IMR-90 (cell line): Measurements from ENCODE around the gene ATP23. TPM values are rescaled to one million over a fixed set of nuclear protein-coding genes. Genes with fewer than 3 reads are reported as not detected.

Source experiments
- ATAC-seq: fragments of 200-7000 bp; cut with Tn5 transposase; 2 replicates; pipeline ENCODE4 v1.9.1; 2020; ENCODE audit warnings: low read depth, mild to moderate bottlenecking, moderate library complexity
- BruUV-seq: library from RNA; stranded (reverse); fragments of 400-500 nt; replicated peaks from 2 replicates; lab custom pipeline; 2021; lab: Mats Ljungman, UMichigan
- CTCF ChIA-PET: fragments of 300-600 bp; formaldehyde crosslinking; extraction: SDS; loops from one replicate; lab custom pipeline; 2021; ENCODE audit warnings: antibody characterized with exemption; lab: Yijun Ruan, JAX
- POLR2A ChIA-PET: fragments of 300-600 bp; sonication (Branson Sonifier 250); formaldehyde crosslinking; loops from one replicate; lab custom pipeline; 2022; ENCODE audit warnings: antibody characterized with exemption; ENCODE audit not compliant: unreplicated experiment; lab: Charles Lee
- DNase-seq: peaks from one replicate; pipeline ENCODE4 v3.0.0; 2013
- H2AFZ ChIP-seq: replicated peaks from 2 replicates; pipeline ENCODE3; 2013; ENCODE audit warnings: low read length, mild to moderate bottlenecking; ENCODE audit not compliant: poor library complexity
- H2AK5ac ChIP-seq: 2 replicates; pipeline ENCODE4 v1.6.1; 2013; ENCODE audit warnings: low read depth, low read length, inconsistent platforms
- H2AK9ac ChIP-seq: replicated peaks from 2 replicates; pipeline ENCODE3; 2013; ENCODE audit warnings: mild to moderate bottlenecking, low read depth, low read length, moderate library complexity; ENCODE audit not compliant: poor library complexity
- H2BK120ac ChIP-seq: 2 replicates; pipeline ENCODE4 v1.6.1; 2013; ENCODE audit warnings: low read depth, low read length, inconsistent platforms
- H2BK15ac ChIP-seq: 3 replicates; pipeline ENCODE4 v1.6.1; 2013; ENCODE audit warnings: low read depth, low read length, inconsistent platforms
- H2BK20ac ChIP-seq: 2 replicates; pipeline ENCODE4 v1.6.1; 2013; ENCODE audit warnings: low read depth, mild to moderate bottlenecking, inconsistent platforms, low read length, moderate library complexity
- H2BK5ac ChIP-seq: 2 replicates; pipeline ENCODE4 v1.6.1; 2013; ENCODE audit warnings: mild to moderate bottlenecking, low read depth, low read length, inconsistent platforms; ENCODE audit not compliant: poor library complexity, severe bottlenecking
- H3K14ac ChIP-seq: replicated peaks from 2 replicates; pipeline ENCODE4 v1.6.1; 2013; ENCODE audit warnings: low read depth, low read length, inconsistent platforms
- H3K18ac ChIP-seq: 2 replicates; pipeline ENCODE4 v1.6.1; 2013; ENCODE audit warnings: low read depth, low read length, control low read depth
- H3K23ac ChIP-seq: 2 replicates; pipeline ENCODE4 v1.6.1; 2013; ENCODE audit warnings: low read depth, low read length, inconsistent platforms
- H3K27ac ChIP-seq: 2 replicates; pipeline ENCODE4 v1.5.1; 2013; ENCODE audit warnings: mild to moderate bottlenecking, control low read depth, low read length; ENCODE audit not compliant: insufficient read depth
- H3K27me3 ChIP-seq: 2 replicates; pipeline ENCODE4 v1.6.1; 2013; ENCODE audit warnings: low read length; ENCODE audit not compliant: control insufficient read depth, insufficient read depth
- H3K36me3 ChIP-seq: 2 replicates; pipeline ENCODE4 v1.6.1; 2013; ENCODE audit warnings: low read length, mixed read lengths; ENCODE audit not compliant: control insufficient read depth, insufficient read depth
- H3K4ac ChIP-seq: 2 replicates; pipeline ENCODE4 v1.6.1; 2013; ENCODE audit warnings: low read depth, low read length, inconsistent platforms
- H3K4me1 ChIP-seq: 2 replicates; pipeline ENCODE4 v1.6.1; 2013; ENCODE audit warnings: low read length, mixed read lengths; ENCODE audit not compliant: control insufficient read depth, insufficient read depth
- H3K4me2 ChIP-seq: 2 replicates; pipeline ENCODE4 v1.6.1; 2013; ENCODE audit warnings: low read depth, mild to moderate bottlenecking, control low read depth, low read length, moderate library complexity
- H3K4me3 ChIP-seq: 2 replicates; pipeline ENCODE4 v1.5.1; 2013; ENCODE audit warnings: low read depth, mild to moderate bottlenecking, control low read depth, low read length, moderate library complexity; ENCODE audit not compliant: insufficient read depth
- H3K56ac ChIP-seq: 2 replicates; pipeline ENCODE4 v1.6.1; 2013; ENCODE audit warnings: low read length, inconsistent platforms; ENCODE audit not compliant: insufficient read depth; ENCODE audit errors: extremely low read depth
- H3K79me1 ChIP-seq, 2 experiments: 2 replicates each; pipeline ENCODE4 v1.6.1; 2013; ENCODE audit warnings: low read length in 2 of 2, inconsistent platforms in 1 of 2, low read depth in 1 of 2
- H3K9ac ChIP-seq: 2 replicates; pipeline ENCODE4 v1.6.1; 2013; ENCODE audit warnings: low read depth, low read length, control low read depth
- H3K9me1 ChIP-seq: 2 replicates; pipeline ENCODE4 v1.6.1; 2013; ENCODE audit warnings: low read length, inconsistent platforms; ENCODE audit not compliant: insufficient read depth
- H3K9me3 ChIP-seq: 2 replicates; pipeline ENCODE4 v1.6.1; 2013; ENCODE audit warnings: low read length; ENCODE audit not compliant: control insufficient read depth, insufficient read depth
- H4K20me1 ChIP-seq: 2 replicates; pipeline ENCODE4 v1.6.1; 2013; ENCODE audit warnings: low read length, inconsistent platforms; ENCODE audit not compliant: insufficient read depth
- H4K5ac ChIP-seq: 2 replicates; pipeline ENCODE4 v1.6.1; 2013; ENCODE audit warnings: mild to moderate bottlenecking, low read depth, low read length, control low read depth
- H4K8ac ChIP-seq, 2 experiments: 2 replicates each; pipeline ENCODE4 v1.6.1; 2013; ENCODE audit warnings: low read depth in 2 of 2, low read length in 2 of 2, control low read depth in 1 of 2, inconsistent platforms in 1 of 2
- H4K91ac ChIP-seq: 2 replicates; pipeline ENCODE4 v1.6.1; 2013; ENCODE audit warnings: low read depth, low read length, inconsistent platforms; ENCODE audit not compliant: insufficient read depth
- BHLHE40 ChIP-seq: fragments of 150-350 bp; IDR thresholded peaks from 2 replicates; pipeline ENCODE4 v1.6.1; 2016; ENCODE audit warnings: mild to moderate bottlenecking, low read depth, low read length
- CEBPB ChIP-seq: IDR thresholded peaks from 2 replicates; pipeline ENCODE4 v1.6.1; 2012; ENCODE audit warnings: low read depth, low read length, improper control_type of control experiment
- CHD1 ChIP-seq: IDR thresholded peaks from 2 replicates; pipeline ENCODE4 v1.6.1; 2012; ENCODE audit warnings: low read depth, low read length, improper control_type of control experiment
- FOS ChIP-seq: fragments of 150-350 bp; IDR thresholded peaks from 2 replicates; pipeline ENCODE4 v1.6.1; 2016; ENCODE audit warnings: low read depth, low read length
- MAFK ChIP-seq: IDR thresholded peaks from 2 replicates; pipeline ENCODE4 v1.6.1; 2012; ENCODE audit warnings: low read depth, low read length, improper control_type of control experiment
- MAZ ChIP-seq: IDR thresholded peaks from 2 replicates; pipeline ENCODE4 v1.6.1; 2012; ENCODE audit warnings: low read depth, mild to moderate bottlenecking, low read length, improper control_type of control experiment, moderate library complexity, borderline replicate concordance
- MXI1 ChIP-seq: IDR thresholded peaks from 2 replicates; pipeline ENCODE4 v1.6.1; 2012; ENCODE audit warnings: low read depth, mild to moderate bottlenecking, low read length, moderate library complexity, borderline replicate concordance
- NFE2L2 ChIP-seq: fragments of 150-350 bp; IDR thresholded peaks from 2 replicates; pipeline ENCODE4 v1.6.1; 2016; ENCODE audit warnings: low read depth, mild to moderate bottlenecking, low read length
- POLR2A ChIP-seq: IDR thresholded peaks from 2 replicates; pipeline ENCODE4 v1.6.1; 2012; ENCODE audit warnings: mild to moderate bottlenecking, low read depth, low read length
- RAD21 ChIP-seq: IDR thresholded peaks from 2 replicates; pipeline ENCODE4 v1.6.1; 2012; ENCODE audit warnings: low read length, improper control_type of control experiment
- RCOR1 ChIP-seq: IDR thresholded peaks from 2 replicates; pipeline ENCODE4 v1.6.1; 2012; ENCODE audit warnings: mild to moderate bottlenecking, low read length, improper control_type of control experiment; ENCODE audit not compliant: insufficient replicate concordance
- RFX5 ChIP-seq: IDR thresholded peaks from 2 replicates; pipeline ENCODE4 v1.8.0; 2012; ENCODE audit warnings: low read depth, mild to moderate bottlenecking, low read length, moderate library complexity
- SMC3 ChIP-seq: fragments of 150-350 bp; IDR thresholded peaks from 2 replicates; pipeline ENCODE4 v1.6.1; 2016; ENCODE audit warnings: low read depth, mild to moderate bottlenecking, antibody characterized with exemption, low read length, moderate library complexity
- WGBS, 2 experiments: methylation state at CpG; one replicate each; pipeline versions ENCODE4 v1.1.5 to v1.1.7; 2013; ENCODE audit warnings: missing lambda C conversion rate in 2 of 2; ENCODE audit not compliant: insufficient read length in 1 of 2; ENCODE audit errors: extremely low coverage in 2 of 2; 5-methylcytosine and 5-hydroxymethylcytosine counted together
- dilution Hi-C: fragments of 300-500 bp; cut with HindIII; formaldehyde crosslinking; loops from one replicate; pipeline ENCODE4 v1.14.3; 2018; ENCODE audit warnings: low sequenced_read_pairs; ENCODE audit not compliant: unreplicated experiment
- in situ Hi-C: fragments of 300-500 bp; cut with MboI; formaldehyde crosslinking; loops from 3 replicates; pipeline ENCODE4 v1.14.3; 2019; ENCODE audit warnings: low sequenced_read_pairs, inconsistent platforms, mixed read lengths
- intact Hi-C: fragments of 100-400 bp; cut with micrococcal nuclease; formaldehyde crosslinking; loops from 2 replicates; pipeline ENCODE4 v1.10.0; 2022
- polyA plus RNA-seq, 3 experiments: library from polyadenylated mRNA; depleted of rRNA; stranded (reverse); fragments of >200 nt; gene quantifications; 2 replicates each; pipeline ENCODE4 v1.2.3, GENCODE V29; 2012; ENCODE audit warnings: low replicate concordance in 1 of 3
- total RNA-seq: library from RNA; depleted of rRNA; stranded (reverse); fragments of >200 nt; gene quantifications from 2 replicates; pipeline ENCODE4 v1.2.3, GENCODE V29; 2012
- TF ChIP-seq, protein P1 (sequence below): conservative IDR thresholded peaks from 2 replicates; pipeline ENCODE4 v1.5.1; 2012; ENCODE audit warnings: mild to moderate bottlenecking, low read depth, low read length, improper control_type of control experiment
- TF ChIP-seq, protein P2 (sequence below): fragments of 150-350 bp; IDR thresholded peaks from 2 replicates; pipeline ENCODE4 v1.6.1; 2016; ENCODE audit warnings: low read depth, mild to moderate bottlenecking, low read length, moderate library complexity, borderline replicate concordance
- TF ChIP-seq, protein P3 (sequence below): fragments of 150-350 bp; IDR thresholded peaks from 2 replicates; pipeline ENCODE4 v1.6.1; 2017; ENCODE audit warnings: mild to moderate bottlenecking, antibody characterized with exemption, low read length, low read depth

Gene ATP23
- total and polyA plus RNA-seq, 2 of the 4 experiments (the other 2 are of a cell fraction), result 6.4 to 7.2 TPM

DNA sequence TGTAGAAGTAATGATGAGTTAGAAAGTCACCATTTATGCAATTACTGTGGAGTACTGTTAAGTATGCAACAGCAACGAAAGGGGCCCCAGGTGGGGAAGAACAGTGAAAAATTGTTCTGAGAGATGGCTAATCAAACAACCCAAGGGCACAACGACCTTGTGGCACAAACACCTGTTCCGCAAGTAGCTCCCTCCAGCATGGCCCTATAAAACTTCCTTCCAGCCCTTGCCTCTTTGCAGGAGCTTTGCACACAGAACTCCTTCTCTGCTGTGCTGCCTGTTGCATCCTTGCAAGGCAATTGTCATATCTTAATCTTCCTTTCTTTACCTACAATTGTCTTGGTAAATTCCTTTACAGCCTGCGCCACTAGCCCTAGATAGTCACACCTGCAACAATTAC is 23.2 kb upstream of the ATP23 start:
- no peak overlapping the region for H3K9ac ChIP-seq
- peaks cover 38% of the 10 kb centered on the region for H3K27me3 ChIP-seq
- H3K36me3 ChIP-seq, result no peaks in the 10 kb centered on the region
- DNase-seq (no peak), ATAC-seq (no peak)
- H3K56ac ChIP-seq, result no peak overlapping the region
- H3K27ac ChIP-seq, result no peak overlapping the region
- no peaks in the 10 kb centered on the region for H3K9me1 ChIP-seq
- no peak overlapping the region for H3K4me2 ChIP-seq
- H4K91ac ChIP-seq, result no peak overlapping the region
- H2AK9ac ChIP-seq, result no peak overlapping the region
- H2AFZ ChIP-seq, result no peak overlapping the region
- H3K4ac ChIP-seq, result no peak overlapping the region
- no peaks in the 10 kb centered on the region for H3K4me1 ChIP-seq
- no peak overlapping the region for H3K4me3 ChIP-seq
- H4K5ac ChIP-seq, result no peak overlapping the region
- no peak overlapping the region for H2BK5ac ChIP-seq
- ChIA-PET CTCF (no interaction called here), POLR2A (no interaction called here)
- no TSS peak for BruUV-seq
- H3K9me3 ChIP-seq, result peaks cover 4% of the 10 kb centered on the region
- H3K14ac ChIP-seq, result no peak overlapping the region
- intact Hi-C loops (no loop called here), in situ Hi-C loops (no loop called here), dilution Hi-C loops (no loop called here)
- no peak overlapping the region for H4K8ac ChIP-seq
- no peak overlapping the region for H2AK5ac ChIP-seq
- no peak overlapping the region for H2BK15ac ChIP-seq
- WGBS, 2 experiments, result 80% methylated on average over 1 of the region's 4 CpGs; no CpG with 5 or more reads in 1 of the 2 experiments
- H3K18ac ChIP-seq, result no peak overlapping the region
- no peak overlapping the region for H2BK120ac ChIP-seq
- TF ChIP-seq FOS (no peak), CEBPB (no peak), NFE2L2 (no peak), RFX5 (no peak), BHLHE40 (no peak), CHD1 (no peak), MXI1 (no peak), MAFK (no peak), RAD21 (no peak), SMC3 (no peak), POLR2A (no peak), RCOR1 (no peak), MAZ (no peak)
- TF ChIP-seq, protein P1, sequence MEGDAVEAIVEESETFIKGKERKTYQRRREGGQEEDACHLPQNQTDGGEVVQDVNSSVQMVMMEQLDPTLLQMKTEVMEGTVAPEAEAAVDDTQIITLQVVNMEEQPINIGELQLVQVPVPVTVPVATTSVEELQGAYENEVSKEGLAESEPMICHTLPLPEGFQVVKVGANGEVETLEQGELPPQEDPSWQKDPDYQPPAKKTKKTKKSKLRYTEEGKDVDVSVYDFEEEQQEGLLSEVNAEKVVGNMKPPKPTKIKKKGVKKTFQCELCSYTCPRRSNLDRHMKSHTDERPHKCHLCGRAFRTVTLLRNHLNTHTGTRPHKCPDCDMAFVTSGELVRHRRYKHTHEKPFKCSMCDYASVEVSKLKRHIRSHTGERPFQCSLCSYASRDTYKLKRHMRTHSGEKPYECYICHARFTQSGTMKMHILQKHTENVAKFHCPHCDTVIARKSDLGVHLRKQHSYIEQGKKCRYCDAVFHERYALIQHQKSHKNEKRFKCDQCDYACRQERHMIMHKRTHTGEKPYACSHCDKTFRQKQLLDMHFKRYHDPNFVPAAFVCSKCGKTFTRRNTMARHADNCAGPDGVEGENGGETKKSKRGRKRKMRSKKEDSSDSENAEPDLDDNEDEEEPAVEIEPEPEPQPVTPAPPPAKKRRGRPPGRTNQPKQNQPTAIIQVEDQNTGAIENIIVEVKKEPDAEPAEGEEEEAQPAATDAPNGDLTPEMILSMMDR, result no peak
- TF ChIP-seq, protein P2, sequence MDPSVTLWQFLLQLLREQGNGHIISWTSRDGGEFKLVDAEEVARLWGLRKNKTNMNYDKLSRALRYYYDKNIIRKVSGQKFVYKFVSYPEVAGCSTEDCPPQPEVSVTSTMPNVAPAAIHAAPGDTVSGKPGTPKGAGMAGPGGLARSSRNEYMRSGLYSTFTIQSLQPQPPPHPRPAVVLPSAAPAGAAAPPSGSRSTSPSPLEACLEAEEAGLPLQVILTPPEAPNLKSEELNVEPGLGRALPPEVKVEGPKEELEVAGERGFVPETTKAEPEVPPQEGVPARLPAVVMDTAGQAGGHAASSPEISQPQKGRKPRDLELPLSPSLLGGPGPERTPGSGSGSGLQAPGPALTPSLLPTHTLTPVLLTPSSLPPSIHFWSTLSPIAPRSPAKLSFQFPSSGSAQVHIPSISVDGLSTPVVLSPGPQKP, result no peak
- TF ChIP-seq, protein P3, sequence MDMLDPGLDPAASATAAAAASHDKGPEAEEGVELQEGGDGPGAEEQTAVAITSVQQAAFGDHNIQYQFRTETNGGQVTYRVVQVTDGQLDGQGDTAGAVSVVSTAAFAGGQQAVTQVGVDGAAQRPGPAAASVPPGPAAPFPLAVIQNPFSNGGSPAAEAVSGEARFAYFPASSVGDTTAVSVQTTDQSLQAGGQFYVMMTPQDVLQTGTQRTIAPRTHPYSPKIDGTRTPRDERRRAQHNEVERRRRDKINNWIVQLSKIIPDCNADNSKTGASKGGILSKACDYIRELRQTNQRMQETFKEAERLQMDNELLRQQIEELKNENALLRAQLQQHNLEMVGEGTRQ, result no peak
- no peaks in the 10 kb centered on the region for H4K20me1 ChIP-seq
- no peaks in the 10 kb centered on the region for H3K79me1 ChIP-seq
- no peak overlapping the region for H3K23ac ChIP-seq
- H2BK20ac ChIP-seq, result no peak overlapping the region
